Measurements from ENCODE around the gene SMARCA2. TPM values are rescaled to one million over a fixed set of nuclear protein-coding genes. Genes with fewer than 3 reads are reported as not detected.

SMARCA2 gene
- total and polyA plus RNA-seq, 12 donors: 38.3 to 192 (median 142) TPM

- Histone ChIP-seq H3K27me3 (no peaks in the 10 kb centered on the region), H3K4me1 (replicated peaks in 1 of 2) (peaks cover 20 to 40% of the 10 kb centered on the region in 2 donors), H3K4me3 (peak overlapping the region; percentile 10 to 72 (median 32)), H3K27ac (peak overlapping the region; percentile 65 to 85 (median 78)), H3K9me3 (replicated peaks in 1 of 3) (no peaks in the 10 kb centered on the region), H3K36me3 (replicated peaks in 1 of 2) (peaks cover 0 to 10% of the 10 kb centered on the region in 2 donors)
- peak; percentile 52 to 79 (median 67) for DNase-seq
- intact Hi-C loops (cut with DNase I): no loop called here
- TF ChIP-seq POLR2A (IDR thresholded peaks at IDR 0.05) (peak in 1 of 2 donors; percentile 50), CTCF (IDR thresholded peaks at IDR 0.05) (peak in 1 of 6 experiments; percentile 10)
- WGBS, 4 donors: 0 to 1% (median 0%) methylated on average over 13 of the region's 13 CpGs
Measured at GRCh38 chr9:2158111-2158610, 143.0 kb downstream of the SMARCA2 start.

- H3K4me3 ChIP-seq: peak overlapping the region in 3 of 4 donors; percentile 10 to 72 (median 35)
- DNase-seq: no peak
- no peaks in the 10 kb centered on the region for H3K9me3 ChIP-seq (replicated peaks in 1 of 3)
- no peaks in the 10 kb centered on the region for H3K27me3 ChIP-seq
- H3K27ac ChIP-seq: peak overlapping the region; percentile 65 to 85 (median 78)
- H3K4me1 ChIP-seq (replicated peaks in 1 of 2): peaks cover 20 to 35% of the 10 kb centered on the region in 2 donors
- 7 to 13% (median 11%) methylated on average over 4 of the region's 4 CpGs for WGBS, 4 donors
- intact Hi-C loops (cut with DNase I): no loop called here
- H3K36me3 ChIP-seq (replicated peaks in 1 of 2): peaks cover 0 to 12% of the 10 kb centered on the region in 2 donors
- TF ChIP-seq POLR2A (IDR thresholded peaks at IDR 0.05): no peak
Measured at GRCh38 chr9:2158766-2159430, 143.8 kb downstream of the SMARCA2 start.

GRCh38 chr9:2159521-2160454, 144.6 kb downstream of the SMARCA2 start:
- TF ChIP-seq POLR2A (IDR thresholded peaks at IDR 0.05) (no peak), CTCF (IDR thresholded peaks at IDR 0.05) (no peak)
- peaks cover 20 to 35% of the 10 kb centered on the region in 2 donors for H3K4me1 ChIP-seq (replicated peaks in 1 of 2)
- WGBS, 4 donors: 8 to 9% (median 8%) methylated on average over 13 of the region's 13 CpGs
- peaks cover 0 to 12% of the 10 kb centered on the region in 2 donors for H3K36me3 ChIP-seq (replicated peaks in 1 of 2)
- peak overlapping the region; percentile 65 to 88 (median 78) for H3K27ac ChIP-seq
- peak in 1 of 7 donors; percentile 11 for DNase-seq
- H3K4me3 ChIP-seq: peak overlapping the region in 2 of 4 donors; percentile 15 to 72
- H3K27me3 ChIP-seq: no peaks in the 10 kb centered on the region
- H3K9me3 ChIP-seq (replicated peaks in 1 of 3): no peaks in the 10 kb centered on the region
- intact Hi-C loops (cut with DNase I): no loop called here

GRCh38 chr9:2161661-2162060, 146.5 kb downstream of the SMARCA2 start:
- Histone ChIP-seq H3K27me3 (no peaks in the 10 kb centered on the region), H3K36me3 (replicated peaks in 1 of 2) (peaks cover 0 to 12% of the 10 kb centered on the region in 2 donors), H3K4me1 (replicated peaks in 1 of 2) (peaks cover 20 to 47% of the 10 kb centered on the region in 2 donors), H3K9me3 (replicated peaks in 1 of 3) (no peaks in the 10 kb centered on the region), H3K4me3 (no peak overlapping the region), H3K27ac (no peak overlapping the region)
- no peak for DNase-seq
- intact Hi-C loops (cut with DNase I): no loop called here
- 79 to 89% (median 88%) methylated on average over 13 of the region's 13 CpGs for WGBS, 4 donors
- TF ChIP-seq POLR2A (IDR thresholded peaks at IDR 0.05): no peak
- no peak for TF ChIP-seq CTCF (IDR thresholded peaks at IDR 0.05)

Measured in adrenal gland (tissue), 12 donors.